HCT116 (cell line): ENCODE data around the gene IGSF3.

ENCODE experiments used
- ATF3 ChIP-seq: IDR thresholded peaks from 2 replicates; pipeline ENCODE4 v1.6.1; 2012
- CTCF ChIP-seq, 3 experiments: fragments of 200-600 bp in 1 of 3; sonication (generic) in 1 of 3; IDR thresholded peaks in 2 of 3; conservative IDR thresholded peaks in 1 of 3; 2 replicates each; pipeline ENCODE4 v1.5.1; 2012 to 2017; ENCODE audit warnings: low read depth in 2 of 3, low read length in 2 of 3, antibody characterized with exemption in 1 of 3, borderline replicate concordance in 1 of 3, control low read depth in 1 of 3, mild to moderate bottlenecking in 1 of 3, mixed read lengths in 1 of 3, mixed run types in 1 of 3, moderate library complexity in 1 of 3; ENCODE audit not compliant: insufficient read depth in 1 of 3
- ELF1 ChIP-seq: IDR thresholded peaks from 2 replicates; pipeline ENCODE4 v1.6.1; 2012; ENCODE audit warnings: low read depth, borderline replicate concordance
- EZH2 ChIP-seq: fragments of 200-600 bp; sonication (generic); IDR thresholded peaks from 2 replicates; pipeline ENCODE4 v1.6.1; 2017; ENCODE audit warnings: antibody characterized with exemption, mixed run types
- EZH2phosphoT487 ChIP-seq: fragments of 200-600 bp; IDR thresholded peaks from 2 replicates; pipeline ENCODE4 v1.6.1; 2018; ENCODE audit warnings: antibody characterized with exemption, borderline replicate concordance
- JUND ChIP-seq: IDR thresholded peaks from 2 replicates; pipeline ENCODE4 v1.6.1; 2012
- POLR2A ChIP-seq: IDR thresholded peaks from 2 replicates; pipeline ENCODE4 v1.7.0; 2011; ENCODE audit warnings: borderline replicate concordance; ENCODE audit not compliant: insufficient read depth, insufficient read length; ENCODE audit errors: extremely low read depth
- RAD21 ChIP-seq: IDR thresholded peaks from 2 replicates; pipeline ENCODE4 v1.6.1; 2012; ENCODE audit warnings: low read depth, mild to moderate bottlenecking
- REST ChIP-seq: IDR thresholded peaks from 2 replicates; pipeline ENCODE4 v1.6.1; 2012; ENCODE audit warnings: low read depth
- SIN3A ChIP-seq: IDR thresholded peaks from 2 replicates; pipeline ENCODE4 v1.6.1; 2012; ENCODE audit warnings: low read depth
- SP1 ChIP-seq: IDR thresholded peaks from 2 replicates; pipeline ENCODE4 v1.6.1; 2012; ENCODE audit warnings: low read depth
- SRF ChIP-seq: IDR thresholded peaks from 2 replicates; pipeline ENCODE4 v1.6.1; 2012; ENCODE audit warnings: low read depth
- TCF7L2 ChIP-seq: IDR thresholded peaks from 2 replicates; pipeline ENCODE4 v1.7.0; 2011; ENCODE audit warnings: borderline replicate concordance, inconsistent platforms; ENCODE audit not compliant: insufficient read depth, insufficient read length; ENCODE audit errors: extremely low read depth
- TF ChIP-seq, protein P1 (sequence below): IDR thresholded peaks from 2 replicates; pipeline ENCODE4 v1.6.1; 2012

GRCh38 chr1:116667078-116667574 is 407 bp downstream of the IGSF3 start:
- TF ChIP-seq CTCF (IDR thresholded peaks at IDR 0.05 in 2 of 3, conservative IDR thresholded peaks at IDR 0.05 in 1 of 3; ENCODE audit: borderline replicate concordance in 1 of 3, insufficient read depth in 1 of 3, low read depth in 2 of 3, low read length in 2 of 3) (no peak), EZH2 (no peak), TCF7L2 (no peak), EZH2phosphoT487 (no peak), REST (no peak), ELF1 (no peak), SIN3A (no peak), SP1 (no peak), ATF3 (no peak), RAD21 (no peak), POLR2A (no peak), SRF (no peak), JUND (no peak)
- TF ChIP-seq, protein P1, sequence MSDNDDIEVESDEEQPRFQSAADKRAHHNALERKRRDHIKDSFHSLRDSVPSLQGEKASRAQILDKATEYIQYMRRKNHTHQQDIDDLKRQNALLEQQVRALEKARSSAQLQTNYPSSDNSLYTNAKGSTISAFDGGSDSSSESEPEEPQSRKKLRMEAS: no peak
